PC-9 (cell line): ENCODE data around the gene ACACA. TPM values are rescaled to one million over a fixed set of nuclear protein-coding genes. Genes with fewer than 3 reads are reported as not detected.

Experiments used
- BruUV-seq: library from RNA; stranded (reverse); fragments of 400-500 nt; replicated peaks from 2 replicates; lab custom pipeline; 2021; lab: Mats Ljungman, UMichigan
- CTCF ChIA-PET: fragments of 300-600 bp; sonication (Branson Sonifier 250); formaldehyde crosslinking; loops from one replicate; lab custom pipeline; 2022; ENCODE audit warnings: antibody characterized with exemption; lab: Charles Lee
- POLR2A ChIA-PET: fragments of 300-600 bp; sonication (Branson Sonifier 250); formaldehyde crosslinking; loops from one replicate; lab custom pipeline; 2022; ENCODE audit warnings: antibody characterized with exemption; ENCODE audit not compliant: unreplicated experiment; lab: Charles Lee
- DNase-seq, 2 experiments: peaks; one replicate each; pipeline versions ENCODE4 v3.0.0 to v3.0.0-alpha.2; 2015 to 2022; ENCODE audit warnings: mixed read lengths in 1 of 2
- H2AFZ ChIP-seq: fragments of 200-600 bp; sonication (generic); 2 replicates; pipeline ENCODE4 v1.8.1; 2017; ENCODE audit warnings: antibody characterized with exemption
- H3F3A ChIP-seq: fragments of 200-600 bp; sonication (generic); 2 replicates; pipeline ENCODE4 v1.8.1; 2017; ENCODE audit warnings: antibody characterized with exemption, mild to moderate bottlenecking, low read depth; ENCODE audit not compliant: insufficient read depth
- H3K27ac ChIP-seq: fragments of 200-600 bp; sonication (generic); 2 replicates; pipeline ENCODE4 v1.6.1; 2016; ENCODE audit warnings: mixed run types
- H3K27me3 ChIP-seq: fragments of 200-600 bp; sonication (generic); 2 replicates; pipeline ENCODE4 v1.6.1; 2016; ENCODE audit warnings: low read depth, mixed run types; ENCODE audit not compliant: insufficient read depth
- H3K36me3 ChIP-seq: fragments of 200-600 bp; sonication (generic); 2 replicates; pipeline ENCODE4 v1.6.1; 2016; ENCODE audit warnings: low read depth, mixed run types
- H3K4me1 ChIP-seq: fragments of 200-600 bp; sonication (generic); replicated peaks from 2 replicates; pipeline ENCODE4 v1.6.1; 2016; ENCODE audit warnings: mixed run types; ENCODE audit not compliant: insufficient read depth
- H3K4me2 ChIP-seq: fragments of 200-600 bp; sonication (generic); 2 replicates; pipeline ENCODE4 v1.6.1; 2017; ENCODE audit warnings: mixed run types
- H3K4me3 ChIP-seq: fragments of 200-600 bp; sonication (generic); 2 replicates; pipeline ENCODE4 v1.6.1; 2016; ENCODE audit warnings: mixed run types
- H3K79me2 ChIP-seq: fragments of 200-600 bp; sonication (generic); 2 replicates; pipeline ENCODE4 v1.6.1; 2017; ENCODE audit warnings: low read depth, mixed run types
- H3K9me2 ChIP-seq: fragments of 200-600 bp; sonication (generic); 2 replicates; pipeline ENCODE4 v1.8.1; 2017; ENCODE audit warnings: mild to moderate bottlenecking; ENCODE audit not compliant: insufficient read depth
- H3K9me3 ChIP-seq: fragments of 200-600 bp; sonication (generic); 2 replicates; pipeline ENCODE4 v1.8.1; 2016; ENCODE audit warnings: low read depth; ENCODE audit not compliant: insufficient read depth
- H4K20me1 ChIP-seq: fragments of 200-600 bp; sonication (generic); 2 replicates; pipeline ENCODE4 v1.8.1; 2017; ENCODE audit not compliant: insufficient read depth
- EZH2 ChIP-seq: fragments of 200-600 bp; sonication (generic); IDR thresholded peaks from 2 replicates; pipeline ENCODE4 v1.8.0; 2017; ENCODE audit warnings: antibody characterized with exemption, low read depth
- intact Hi-C: fragments of 100-400 bp; cut with micrococcal nuclease; formaldehyde crosslinking; loops from one replicate; pipeline ENCODE4 v1.10.0; 2022; ENCODE audit not compliant: unreplicated experiment
- total RNA-seq: library from RNA; stranded (reverse); gene quantifications from 2 replicates; pipeline ENCODE4 v1.2.3, GENCODE V29; 2021
- TF ChIP-seq, protein P1 (sequence below): fragments of 200-600 bp; sonication (generic); conservative IDR thresholded peaks from 2 replicates; pipeline ENCODE4 v1.6.1; 2017; ENCODE audit warnings: mixed run types, antibody characterized with exemption, mild to moderate bottlenecking, moderate library complexity

Gene ACACA
- total RNA-seq, 1 experiment from 2014 or later, result 185 TPM

DNA sequence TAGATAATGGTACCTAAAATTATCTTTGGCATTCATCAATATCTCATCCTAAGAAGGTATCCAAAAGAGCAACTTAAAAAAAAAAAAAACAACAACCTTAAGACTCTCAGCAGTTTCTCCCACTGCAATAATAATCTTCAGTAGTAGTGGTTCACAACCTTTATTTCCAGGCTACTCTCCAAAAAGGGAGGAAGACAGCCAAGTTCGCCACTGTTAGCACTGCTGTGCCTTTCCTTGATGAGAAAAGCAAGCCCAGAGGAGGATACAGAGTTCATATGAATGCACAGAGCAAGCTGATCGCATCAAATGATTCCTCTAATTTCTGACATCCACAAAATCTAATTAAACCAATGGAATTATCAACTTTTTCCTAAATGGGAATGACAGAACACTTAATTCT lies 258.5 kb downstream of the ACACA start:
- H3K9me2 ChIP-seq, result no peaks in the 10 kb centered on the region
- POLR2A ChIA-PET, result no interaction called here
- CTCF ChIA-PET, result interaction anchor here (0.6 kb wide), 1 partner anchor 74 kb away, joined by 16 read pairs; no protein-coding TSS in a partner anchor

GRCh38 chr17:37147301-37147812 lies 259.3 kb downstream of the ACACA start:
- no peak for TF ChIP-seq EZH2
- TF ChIP-seq, protein P1, sequence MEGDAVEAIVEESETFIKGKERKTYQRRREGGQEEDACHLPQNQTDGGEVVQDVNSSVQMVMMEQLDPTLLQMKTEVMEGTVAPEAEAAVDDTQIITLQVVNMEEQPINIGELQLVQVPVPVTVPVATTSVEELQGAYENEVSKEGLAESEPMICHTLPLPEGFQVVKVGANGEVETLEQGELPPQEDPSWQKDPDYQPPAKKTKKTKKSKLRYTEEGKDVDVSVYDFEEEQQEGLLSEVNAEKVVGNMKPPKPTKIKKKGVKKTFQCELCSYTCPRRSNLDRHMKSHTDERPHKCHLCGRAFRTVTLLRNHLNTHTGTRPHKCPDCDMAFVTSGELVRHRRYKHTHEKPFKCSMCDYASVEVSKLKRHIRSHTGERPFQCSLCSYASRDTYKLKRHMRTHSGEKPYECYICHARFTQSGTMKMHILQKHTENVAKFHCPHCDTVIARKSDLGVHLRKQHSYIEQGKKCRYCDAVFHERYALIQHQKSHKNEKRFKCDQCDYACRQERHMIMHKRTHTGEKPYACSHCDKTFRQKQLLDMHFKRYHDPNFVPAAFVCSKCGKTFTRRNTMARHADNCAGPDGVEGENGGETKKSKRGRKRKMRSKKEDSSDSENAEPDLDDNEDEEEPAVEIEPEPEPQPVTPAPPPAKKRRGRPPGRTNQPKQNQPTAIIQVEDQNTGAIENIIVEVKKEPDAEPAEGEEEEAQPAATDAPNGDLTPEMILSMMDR, result no peak
- Histone ChIP-seq H3K27me3 (no peaks in the 10 kb centered on the region), H3K9me2 (no peaks in the 10 kb centered on the region), H4K20me1 (peaks cover 9% of the 10 kb centered on the region; the same call in 1 of the 2 replicates), H3K4me1 (peaks cover 14% of the 10 kb centered on the region), H3K4me2 (no peak overlapping the region), H3K4me3 (no peak overlapping the region), H3K36me3 (peaks cover 36% of the 10 kb centered on the region), H3K27ac (peak overlapping the region; percentile 23; the same call in 1 of the 2 replicates), H2AFZ (no peak overlapping the region), H3K79me2 (no peaks in the 10 kb centered on the region), H3K9me3 (no peaks in the 10 kb centered on the region), H3F3A (peaks cover 12% of the 10 kb centered on the region)
- ChIA-PET CTCF (interaction anchor here (0.6 kb wide), 1 partner anchor 73 kb away, joined by 16 read pairs; no protein-coding TSS in a partner anchor), POLR2A (no interaction called here)
- BruUV-seq, result no TSS peak
- intact Hi-C loops, result no loop called here
- peak; percentile 2 to 53 for DNase-seq

More for the DNA sequence above, 258.5 kb downstream of the ACACA start:
- H2AFZ ChIP-seq, result no peak overlapping the region
- no peaks in the 10 kb centered on the region for H3K27me3 ChIP-seq
- H4K20me1 ChIP-seq, result peaks cover 13% of the 10 kb centered on the region
- H3K4me1 ChIP-seq, result peaks cover 14% of the 10 kb centered on the region
- no peaks in the 10 kb centered on the region for H3K79me2 ChIP-seq
- H3F3A ChIP-seq, result peaks cover 15% of the 10 kb centered on the region
- H3K27ac ChIP-seq, result peak overlapping the region; percentile 26; the same call in 1 of the 2 replicates
- intact Hi-C loops, result no loop called here
- DNase-seq, result no peak
- TF ChIP-seq EZH2, result no peak
- TF ChIP-seq, protein P1, result no peak
- BruUV-seq, result no TSS peak
- no peaks in the 10 kb centered on the region for H3K9me3 ChIP-seq
- H3K36me3 ChIP-seq, result peaks cover 41% of the 10 kb centered on the region
- H3K4me3 ChIP-seq, result no peak overlapping the region
- no peak overlapping the region for H3K4me2 ChIP-seq

DNA sequence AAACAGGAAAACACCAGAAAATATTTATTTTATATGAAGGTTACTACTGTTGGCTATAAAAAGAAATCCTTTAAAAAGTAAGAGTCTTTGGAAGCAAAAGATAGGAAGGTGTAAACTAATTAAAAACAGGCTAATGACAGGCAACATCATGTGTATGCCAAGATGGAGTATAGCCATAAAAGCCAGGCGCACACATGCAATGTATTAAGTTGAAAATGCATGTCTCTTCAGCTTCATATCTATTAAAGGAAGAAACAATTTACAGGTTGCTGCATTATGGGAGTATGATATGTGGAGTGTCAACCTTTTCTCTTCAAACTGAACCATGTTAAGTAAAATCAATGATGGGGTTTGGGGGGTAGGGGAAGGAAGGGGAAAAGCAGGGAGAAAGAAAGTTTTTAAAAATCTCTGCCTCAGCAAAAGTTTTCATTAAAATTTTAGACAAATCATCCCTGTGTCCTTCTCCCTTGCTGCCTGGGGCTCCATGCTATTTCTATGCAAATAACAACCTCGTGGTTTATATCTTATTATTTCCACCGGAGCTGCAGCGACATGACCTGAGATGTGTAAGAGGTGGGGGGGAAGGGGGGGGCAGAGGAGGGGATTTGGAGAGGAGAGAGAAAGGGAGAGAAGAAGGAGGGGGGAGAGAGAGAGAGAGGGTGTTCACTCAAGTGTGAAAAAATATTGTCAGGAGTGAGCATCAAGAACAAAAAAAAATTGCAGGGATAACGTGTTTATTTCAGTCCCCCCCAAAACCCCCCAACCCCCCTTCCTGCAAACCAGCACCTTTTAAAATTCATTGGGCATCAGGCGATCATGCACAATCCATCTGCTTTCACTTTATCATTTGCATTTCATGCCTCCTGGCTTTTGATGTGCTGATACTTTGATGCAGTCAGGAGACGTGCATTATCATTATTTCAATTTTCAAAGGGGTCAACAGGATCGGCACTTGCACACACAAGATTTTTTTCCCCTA lies 260.3 kb downstream of the ACACA start:
- no peak overlapping the region for H3K4me3 ChIP-seq
- CTCF ChIA-PET, result no interaction called here
- H3K27me3 ChIP-seq, result no peaks in the 10 kb centered on the region
- H3K27ac ChIP-seq, result 0 out of 2 replicates have a peak overlapping the region, but pooled peaks have one; percentile 23
- DNase-seq, result no peak
- H2AFZ ChIP-seq, result no peak overlapping the region
- H3K4me1 ChIP-seq, result peaks cover 14% of the 10 kb centered on the region
- POLR2A ChIA-PET, result no interaction called here
- H3K79me2 ChIP-seq, result no peaks in the 10 kb centered on the region
- peaks cover 12% of the 10 kb centered on the region for H3F3A ChIP-seq
- TF ChIP-seq, protein P1, result no peak
- TF ChIP-seq EZH2, result no peak
- H3K36me3 ChIP-seq, result peaks cover 41% of the 10 kb centered on the region
- BruUV-seq, result no TSS peak
- intact Hi-C loops, result no loop called here
- H4K20me1 ChIP-seq, result peaks cover 9% of the 10 kb centered on the region; the same call in 1 of the 2 replicates
- no peaks in the 10 kb centered on the region for H3K9me3 ChIP-seq
- H3K4me2 ChIP-seq, result no peak overlapping the region
- H3K9me2 ChIP-seq, result no peaks in the 10 kb centered on the region
